WERI-Rb-1 (cell line): Measurements from ENCODE around the gene LRRC75A.

ENCODE experiments used
- DNase-seq: peaks from one replicate; pipeline ENCODE4 v3.0.0-alpha.2; 2020
- H3K27ac ChIP-seq: fragments of 250-450 bp; sonication (Bioruptor Pico); 2 replicates; pipeline ENCODE4 v1.5.1; 2020; ENCODE audit warnings: mild to moderate bottlenecking, moderate library complexity
- H3K27me3 ChIP-seq: fragments of 250-450 bp; sonication (Bioruptor Pico); 2 replicates; pipeline ENCODE4 v1.5.1; 2021; ENCODE audit warnings: mild to moderate bottlenecking, low read depth, moderate library complexity; ENCODE audit not compliant: insufficient read depth, severe bottlenecking
- H3K36me3 ChIP-seq: fragments of 250-450 bp; sonication (Bioruptor Pico); 2 replicates; pipeline ENCODE4 v1.5.1; 2020; ENCODE audit warnings: mild to moderate bottlenecking, moderate library complexity
- H3K4me3 ChIP-seq: 2 replicates; pipeline ENCODE4 v1.5.1; 2011; ENCODE audit warnings: low read depth, mild to moderate bottlenecking, control low read depth, low read length
- H3K9me3 ChIP-seq: fragments of 250-450 bp; sonication (Bioruptor Pico); 2 replicates; pipeline ENCODE4 v1.5.1; 2021; ENCODE audit warnings: mild to moderate bottlenecking, moderate library complexity; ENCODE audit not compliant: severe bottlenecking
- TF ChIP-seq, protein P1 (sequence below): IDR thresholded peaks from 2 replicates; pipeline ENCODE4 v1.5.1; 2011; ENCODE audit warnings: low read depth, mild to moderate bottlenecking, control low read depth, inconsistent platforms, low read length

The LRRC75A gene

DNA sequence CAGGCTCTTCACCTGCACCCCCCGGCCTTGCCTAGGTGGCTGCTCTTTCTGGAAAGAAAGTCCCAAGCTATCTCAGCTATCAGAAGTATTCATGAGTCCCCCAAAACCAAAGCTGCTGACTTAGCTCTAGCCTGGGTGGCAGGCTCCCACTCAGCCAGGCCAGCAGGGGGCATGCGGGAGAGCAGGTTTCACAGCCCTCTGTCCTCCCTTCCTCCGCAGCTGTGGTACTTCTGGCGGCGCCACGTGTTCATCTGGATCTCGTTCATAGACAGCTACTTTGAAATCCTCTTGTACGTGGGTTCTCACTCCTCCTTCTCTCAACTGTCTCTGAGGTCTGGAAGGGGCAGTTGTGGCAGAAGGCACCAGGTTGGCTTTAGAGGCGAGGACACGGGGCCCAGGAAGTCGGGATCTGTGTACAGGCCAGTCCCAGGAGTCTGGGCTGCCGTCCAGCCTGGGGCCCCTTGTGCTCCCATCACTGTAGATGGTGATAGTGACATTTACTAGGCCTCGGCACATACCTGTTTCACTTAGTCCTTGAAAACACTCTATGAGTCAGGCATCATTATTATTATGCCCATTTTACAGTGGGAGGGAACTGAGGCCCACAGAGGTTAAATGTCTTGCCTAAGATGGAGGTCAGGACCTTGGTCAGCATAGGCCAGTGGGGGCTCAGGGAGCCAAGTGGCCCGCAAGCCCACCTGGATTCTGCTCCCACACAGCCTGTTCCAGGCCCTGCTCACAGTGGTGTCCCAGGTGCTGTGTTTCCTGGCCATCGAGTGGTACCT, 63.7 kb downstream of the LRRC75A start:
- H3K9me3 ChIP-seq = no peaks in the 10 kb centered on the region
- peaks cover 4% of the 10 kb centered on the region for H3K36me3 ChIP-seq
- TF ChIP-seq, protein P1, sequence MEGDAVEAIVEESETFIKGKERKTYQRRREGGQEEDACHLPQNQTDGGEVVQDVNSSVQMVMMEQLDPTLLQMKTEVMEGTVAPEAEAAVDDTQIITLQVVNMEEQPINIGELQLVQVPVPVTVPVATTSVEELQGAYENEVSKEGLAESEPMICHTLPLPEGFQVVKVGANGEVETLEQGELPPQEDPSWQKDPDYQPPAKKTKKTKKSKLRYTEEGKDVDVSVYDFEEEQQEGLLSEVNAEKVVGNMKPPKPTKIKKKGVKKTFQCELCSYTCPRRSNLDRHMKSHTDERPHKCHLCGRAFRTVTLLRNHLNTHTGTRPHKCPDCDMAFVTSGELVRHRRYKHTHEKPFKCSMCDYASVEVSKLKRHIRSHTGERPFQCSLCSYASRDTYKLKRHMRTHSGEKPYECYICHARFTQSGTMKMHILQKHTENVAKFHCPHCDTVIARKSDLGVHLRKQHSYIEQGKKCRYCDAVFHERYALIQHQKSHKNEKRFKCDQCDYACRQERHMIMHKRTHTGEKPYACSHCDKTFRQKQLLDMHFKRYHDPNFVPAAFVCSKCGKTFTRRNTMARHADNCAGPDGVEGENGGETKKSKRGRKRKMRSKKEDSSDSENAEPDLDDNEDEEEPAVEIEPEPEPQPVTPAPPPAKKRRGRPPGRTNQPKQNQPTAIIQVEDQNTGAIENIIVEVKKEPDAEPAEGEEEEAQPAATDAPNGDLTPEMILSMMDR = peak; percentile 91
- peak; percentile 80 for DNase-seq
- H3K27ac ChIP-seq = peak overlapping the region; percentile 40; the same call in 1 of the 2 replicates
- H3K27me3 ChIP-seq = no peaks in the 10 kb centered on the region
- H3K4me3 ChIP-seq = no peak overlapping the region

DNA sequence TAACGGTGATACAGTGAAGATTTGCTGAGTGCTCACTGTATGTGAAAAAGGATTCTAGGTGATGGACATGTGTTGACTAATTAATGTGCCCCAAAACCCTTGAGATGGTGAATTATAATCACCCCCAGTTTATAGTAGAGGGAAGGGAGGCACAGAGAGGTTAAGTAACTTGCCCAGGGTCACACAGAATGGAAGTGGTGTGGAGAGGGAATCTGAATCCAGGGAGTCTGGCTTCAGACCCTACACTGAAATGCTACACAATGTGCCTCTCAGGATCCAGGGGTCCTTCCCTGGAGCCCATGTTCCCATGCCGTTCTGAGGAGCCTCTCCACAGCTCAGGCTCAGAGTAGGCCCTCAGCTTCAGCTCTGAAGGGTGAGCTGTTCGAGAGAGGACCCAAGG, 65.0 kb downstream of the LRRC75A start:
- TF ChIP-seq, protein P1 = no peak
- Histone ChIP-seq H3K9me3 (no peaks in the 10 kb centered on the region), H3K27ac (no peak overlapping the region), H3K4me3 (no peak overlapping the region), H3K36me3 (peaks cover 4% of the 10 kb centered on the region), H3K27me3 (no peaks in the 10 kb centered on the region)
- DNase-seq = no peak

DNA sequence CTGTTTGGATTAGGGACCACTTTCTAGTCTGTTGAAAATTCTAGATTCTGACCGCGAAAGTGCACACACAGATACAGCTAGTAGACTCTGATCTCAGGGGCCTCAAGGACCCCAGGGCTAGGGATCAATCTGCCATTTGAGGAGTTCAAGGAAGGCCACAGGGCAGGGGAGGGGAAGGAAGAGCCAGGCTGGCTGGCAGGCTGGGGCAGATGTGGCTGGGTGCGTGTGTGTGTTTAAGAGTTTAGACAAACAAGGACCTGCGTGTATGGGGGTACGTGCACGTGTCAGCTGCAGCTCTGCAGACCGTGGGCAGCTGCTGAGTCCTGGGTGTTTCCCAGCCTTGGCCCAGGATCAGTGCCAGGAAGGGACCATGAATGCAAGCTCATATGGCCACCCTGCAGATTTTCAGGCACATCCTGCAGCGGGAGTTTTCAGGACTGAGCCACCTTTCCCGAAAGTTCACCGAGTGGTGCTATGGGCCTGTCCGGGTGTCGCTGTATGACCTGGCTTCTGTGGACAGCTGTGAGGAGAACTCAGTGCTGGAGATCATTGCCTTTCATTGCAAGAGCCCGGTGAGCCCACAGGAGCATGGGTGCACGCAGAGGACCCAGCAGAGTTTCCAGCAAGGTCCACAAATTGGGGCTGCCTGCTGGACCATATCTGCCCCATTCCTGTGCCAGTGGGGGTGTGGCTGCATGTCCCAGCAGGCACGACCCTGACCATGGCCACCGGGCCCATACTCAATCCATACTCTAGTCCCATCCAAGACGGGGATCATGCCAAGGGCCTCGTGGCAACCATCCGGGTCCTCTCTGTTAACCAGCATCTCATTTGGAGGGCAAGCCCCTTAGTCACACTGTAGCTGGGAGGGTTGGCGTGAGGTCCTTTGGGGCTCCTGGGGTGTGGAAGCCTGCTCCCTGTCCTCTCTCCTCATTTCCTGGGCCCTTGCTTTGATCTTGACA, 66.0 kb downstream of the LRRC75A start:
- Histone ChIP-seq H3K27ac (no peak overlapping the region), H3K4me3 (no peak overlapping the region), H3K36me3 (peaks cover 4% of the 10 kb centered on the region), H3K9me3 (no peaks in the 10 kb centered on the region), H3K27me3 (no peaks in the 10 kb centered on the region)
- TF ChIP-seq, protein P1 = no peak
- DNase-seq = no peak

DNA sequence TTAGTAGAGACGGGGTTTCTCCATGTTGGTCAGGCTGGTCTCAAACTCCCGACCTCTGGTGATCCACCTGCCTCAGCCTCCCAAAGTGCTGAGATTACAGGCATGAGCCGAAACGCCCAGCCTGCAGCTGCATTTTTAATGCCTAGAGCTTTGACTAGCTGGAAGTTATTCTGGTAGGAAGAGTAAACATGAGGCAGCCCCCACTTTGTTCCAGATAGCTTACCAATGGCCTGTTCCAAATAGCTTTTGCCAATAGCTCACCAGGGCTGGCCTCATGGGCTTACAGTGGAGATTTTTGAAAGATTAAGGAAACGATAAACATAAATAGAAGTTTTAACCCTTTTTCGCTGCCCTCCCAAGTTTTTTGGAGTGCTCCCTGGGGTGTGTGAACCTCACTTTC, 66.8 kb downstream of the LRRC75A start:
- Histone ChIP-seq H3K36me3 (peaks cover 7% of the 10 kb centered on the region), H3K27ac (no peak overlapping the region), H3K9me3 (no peaks in the 10 kb centered on the region), H3K27me3 (no peaks in the 10 kb centered on the region), H3K4me3 (no peak overlapping the region)
- TF ChIP-seq, protein P1 = no peak
- DNase-seq = no peak

DNA sequence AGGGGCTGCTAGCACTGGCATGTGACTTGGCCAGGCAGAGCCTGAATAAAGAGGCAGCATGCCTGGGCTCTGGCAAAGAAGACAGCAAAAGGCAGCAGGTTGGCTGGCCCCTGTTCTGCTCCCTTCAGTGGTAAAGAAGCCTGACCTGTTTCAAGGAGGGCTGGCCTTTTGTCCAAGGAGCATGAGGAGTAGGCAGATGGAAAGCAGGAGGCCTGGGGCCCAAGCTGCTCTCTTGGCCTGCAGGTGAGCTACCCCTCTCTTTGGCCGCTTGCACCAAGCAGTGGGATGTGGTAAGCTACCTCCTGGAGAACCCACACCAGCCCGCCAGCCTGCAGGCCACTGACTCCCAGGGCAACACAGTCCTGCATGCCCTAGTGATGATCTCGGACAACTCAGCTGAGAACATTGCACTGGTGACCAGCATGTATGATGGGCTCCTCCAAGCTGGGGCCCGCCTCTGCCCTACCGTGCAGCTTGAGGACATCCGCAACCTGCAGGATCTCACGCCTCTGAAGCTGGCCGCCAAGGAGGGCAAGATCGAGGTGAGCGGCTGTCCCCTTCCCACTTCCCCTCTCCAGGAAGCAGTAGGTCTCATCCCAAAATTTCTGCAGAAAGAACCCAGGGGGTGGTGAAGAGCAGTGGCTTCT, 68.6 kb downstream of the LRRC75A start:
- TF ChIP-seq, protein P1 = no peak
- Histone ChIP-seq H3K4me3 (no peak overlapping the region), H3K36me3 (peaks cover 13% of the 10 kb centered on the region), H3K27me3 (no peaks in the 10 kb centered on the region), H3K27ac (no peak overlapping the region), H3K9me3 (no peaks in the 10 kb centered on the region)
- DNase-seq = peak; percentile 4
